Measurements from ENCODE around the gene TPRG1L.

DNA sequence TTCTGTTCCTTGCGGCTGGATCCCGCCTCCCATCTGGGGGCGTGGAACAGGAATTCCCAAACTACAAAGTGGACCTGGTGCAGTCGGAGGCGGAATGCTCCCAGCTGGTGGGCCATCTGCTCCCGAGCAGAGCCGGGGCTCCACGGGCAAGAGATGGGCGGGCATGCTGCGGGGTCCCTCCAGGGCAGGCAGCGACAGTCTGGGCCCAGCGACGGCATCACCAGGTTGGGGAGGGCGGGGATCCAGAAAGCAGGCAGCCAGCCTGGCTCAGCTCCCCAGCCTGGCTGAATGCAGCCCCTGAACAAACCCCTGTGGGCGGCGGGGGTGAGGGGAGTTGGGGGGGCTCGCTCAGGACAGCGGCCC lies 17.1 kb upstream of the TPRG1L start:
- TF ChIP-seq, protein P1, sequence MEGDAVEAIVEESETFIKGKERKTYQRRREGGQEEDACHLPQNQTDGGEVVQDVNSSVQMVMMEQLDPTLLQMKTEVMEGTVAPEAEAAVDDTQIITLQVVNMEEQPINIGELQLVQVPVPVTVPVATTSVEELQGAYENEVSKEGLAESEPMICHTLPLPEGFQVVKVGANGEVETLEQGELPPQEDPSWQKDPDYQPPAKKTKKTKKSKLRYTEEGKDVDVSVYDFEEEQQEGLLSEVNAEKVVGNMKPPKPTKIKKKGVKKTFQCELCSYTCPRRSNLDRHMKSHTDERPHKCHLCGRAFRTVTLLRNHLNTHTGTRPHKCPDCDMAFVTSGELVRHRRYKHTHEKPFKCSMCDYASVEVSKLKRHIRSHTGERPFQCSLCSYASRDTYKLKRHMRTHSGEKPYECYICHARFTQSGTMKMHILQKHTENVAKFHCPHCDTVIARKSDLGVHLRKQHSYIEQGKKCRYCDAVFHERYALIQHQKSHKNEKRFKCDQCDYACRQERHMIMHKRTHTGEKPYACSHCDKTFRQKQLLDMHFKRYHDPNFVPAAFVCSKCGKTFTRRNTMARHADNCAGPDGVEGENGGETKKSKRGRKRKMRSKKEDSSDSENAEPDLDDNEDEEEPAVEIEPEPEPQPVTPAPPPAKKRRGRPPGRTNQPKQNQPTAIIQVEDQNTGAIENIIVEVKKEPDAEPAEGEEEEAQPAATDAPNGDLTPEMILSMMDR (conservative IDR thresholded peaks at IDR 0.05; ENCODE audit: low read depth in 2 of 2): no peak
- no peak for TF ChIP-seq EZH2phosphoT487 (IDR thresholded peaks at IDR 0.05; ENCODE audit: unreplicated experiment)
